AG09319 (cell line): Measurements from ENCODE around the gene DKK2.

Experiments used
- DNase-seq: peaks from one replicate; pipeline ENCODE4 v3.0.0-alpha.2; 2010; ENCODE audit warnings: low read depth; ENCODE audit errors: extremely low read depth
- TF ChIP-seq, protein P1 (sequence below): IDR thresholded peaks from 2 replicates; pipeline ENCODE4 v1.5.1; 2011; ENCODE audit warnings: low read depth, mild to moderate bottlenecking, inconsistent platforms, low read length, moderate library complexity

The DKK2 gene

DNA sequence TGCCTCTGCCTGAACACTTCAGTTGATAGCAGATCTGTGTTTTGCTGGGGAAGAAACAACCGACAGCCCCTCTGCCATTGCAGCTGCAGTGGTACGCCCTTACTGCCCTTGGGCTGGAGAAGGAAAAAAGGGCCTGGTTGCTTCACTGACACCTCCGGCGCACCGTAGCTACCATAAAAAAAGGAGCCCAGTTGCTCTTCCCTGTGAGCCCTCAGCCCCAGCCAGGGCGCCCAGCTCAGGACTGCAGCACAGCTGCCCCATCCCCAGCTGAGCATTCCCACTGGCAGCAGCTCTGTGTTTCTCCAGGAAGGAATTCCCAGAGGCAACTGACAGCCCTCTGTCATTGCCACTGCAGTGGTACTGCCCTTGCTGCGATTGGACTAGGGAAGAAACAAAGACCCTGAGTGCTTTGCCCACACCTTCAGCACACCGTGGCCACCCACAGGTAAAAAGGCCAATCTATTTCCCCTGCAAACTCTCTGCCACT, 142.7 kb downstream of the DKK2 start:
- TF ChIP-seq, protein P1, sequence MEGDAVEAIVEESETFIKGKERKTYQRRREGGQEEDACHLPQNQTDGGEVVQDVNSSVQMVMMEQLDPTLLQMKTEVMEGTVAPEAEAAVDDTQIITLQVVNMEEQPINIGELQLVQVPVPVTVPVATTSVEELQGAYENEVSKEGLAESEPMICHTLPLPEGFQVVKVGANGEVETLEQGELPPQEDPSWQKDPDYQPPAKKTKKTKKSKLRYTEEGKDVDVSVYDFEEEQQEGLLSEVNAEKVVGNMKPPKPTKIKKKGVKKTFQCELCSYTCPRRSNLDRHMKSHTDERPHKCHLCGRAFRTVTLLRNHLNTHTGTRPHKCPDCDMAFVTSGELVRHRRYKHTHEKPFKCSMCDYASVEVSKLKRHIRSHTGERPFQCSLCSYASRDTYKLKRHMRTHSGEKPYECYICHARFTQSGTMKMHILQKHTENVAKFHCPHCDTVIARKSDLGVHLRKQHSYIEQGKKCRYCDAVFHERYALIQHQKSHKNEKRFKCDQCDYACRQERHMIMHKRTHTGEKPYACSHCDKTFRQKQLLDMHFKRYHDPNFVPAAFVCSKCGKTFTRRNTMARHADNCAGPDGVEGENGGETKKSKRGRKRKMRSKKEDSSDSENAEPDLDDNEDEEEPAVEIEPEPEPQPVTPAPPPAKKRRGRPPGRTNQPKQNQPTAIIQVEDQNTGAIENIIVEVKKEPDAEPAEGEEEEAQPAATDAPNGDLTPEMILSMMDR = no peak

DNA sequence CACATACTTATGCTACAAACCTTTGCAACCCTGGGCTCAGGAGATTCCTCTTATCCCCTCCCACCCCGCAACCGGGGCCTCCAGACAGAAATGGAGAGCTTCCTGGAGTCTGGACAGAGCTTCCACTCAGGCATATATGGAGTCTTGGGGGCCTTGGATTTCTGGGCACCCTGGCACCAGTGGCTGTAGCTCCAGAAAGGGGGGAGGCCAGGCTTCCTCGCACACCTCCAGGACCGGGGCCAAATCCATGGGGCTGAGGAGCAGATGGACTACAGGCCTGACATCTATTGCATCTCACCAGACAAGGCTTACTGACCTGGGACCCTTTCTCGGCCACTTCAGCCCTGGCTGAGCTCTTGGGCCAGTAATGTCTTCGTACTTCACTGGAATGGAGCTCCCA, 143.3 kb downstream of the DKK2 start:
- DNase-seq = no peak
- TF ChIP-seq, protein P1 = no peak

More for the DNA sequence above, 142.7 kb downstream of the DKK2 start:
- DNase-seq = no peak

DNA sequence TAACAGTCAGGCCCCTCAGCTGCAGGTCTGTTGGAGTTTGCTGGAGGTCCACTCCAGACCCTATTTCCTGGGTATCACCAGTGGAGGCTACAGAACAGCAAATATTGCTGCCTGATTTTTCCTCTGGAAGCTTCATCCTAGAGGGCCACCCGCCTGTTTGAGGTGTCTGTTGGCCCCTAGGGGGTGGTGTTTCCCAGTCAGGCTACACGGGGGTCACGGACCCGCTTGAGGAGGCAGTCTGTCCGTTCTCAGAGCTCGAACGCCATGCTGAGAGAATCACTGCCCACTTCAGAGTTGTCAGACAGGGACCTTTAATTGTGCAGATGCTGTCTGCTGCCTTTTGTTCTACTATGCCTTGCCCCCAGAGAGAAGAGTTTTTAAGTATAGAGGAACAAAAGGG, 160.8 kb downstream of the DKK2 start:
- DNase-seq = no peak
- TF ChIP-seq, protein P1 = no peak
